ENCODE results near the gene ACOX3.

DNA sequence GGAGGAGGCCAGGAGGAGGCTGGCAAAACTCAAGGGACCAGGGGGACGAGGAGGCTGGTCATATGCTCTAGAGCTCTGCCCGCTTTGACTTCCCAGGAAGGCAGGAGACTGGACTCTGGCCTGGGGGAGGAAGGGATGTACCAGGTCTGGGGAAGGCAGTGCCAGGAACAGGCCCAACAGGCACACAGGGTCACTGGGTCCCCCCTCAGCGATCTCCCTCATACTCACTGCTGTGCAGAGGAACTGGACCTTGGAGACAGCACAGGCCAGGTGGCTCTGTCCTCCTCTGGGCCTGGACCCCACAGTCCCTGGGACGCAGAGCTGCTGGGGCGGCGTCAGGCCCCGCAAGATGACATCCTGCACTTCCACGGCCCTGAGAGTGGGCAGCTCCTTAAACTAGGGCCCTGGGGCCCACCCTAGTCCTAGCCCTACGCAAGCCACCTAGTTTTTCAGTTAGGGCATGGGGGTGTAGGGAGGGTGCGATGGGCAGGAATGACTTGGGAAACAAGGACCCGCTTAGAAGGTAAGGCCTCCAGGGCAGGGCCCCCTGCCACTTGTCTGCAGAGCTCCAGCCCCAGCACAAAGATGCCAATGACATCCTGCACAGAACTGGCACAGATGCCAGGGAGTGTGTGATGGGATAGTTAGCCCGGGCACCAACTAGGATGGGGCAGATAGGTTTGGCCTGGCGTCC is 111.5 kb downstream of the ACOX3 start:
- TF ChIP-seq, protein P1, sequence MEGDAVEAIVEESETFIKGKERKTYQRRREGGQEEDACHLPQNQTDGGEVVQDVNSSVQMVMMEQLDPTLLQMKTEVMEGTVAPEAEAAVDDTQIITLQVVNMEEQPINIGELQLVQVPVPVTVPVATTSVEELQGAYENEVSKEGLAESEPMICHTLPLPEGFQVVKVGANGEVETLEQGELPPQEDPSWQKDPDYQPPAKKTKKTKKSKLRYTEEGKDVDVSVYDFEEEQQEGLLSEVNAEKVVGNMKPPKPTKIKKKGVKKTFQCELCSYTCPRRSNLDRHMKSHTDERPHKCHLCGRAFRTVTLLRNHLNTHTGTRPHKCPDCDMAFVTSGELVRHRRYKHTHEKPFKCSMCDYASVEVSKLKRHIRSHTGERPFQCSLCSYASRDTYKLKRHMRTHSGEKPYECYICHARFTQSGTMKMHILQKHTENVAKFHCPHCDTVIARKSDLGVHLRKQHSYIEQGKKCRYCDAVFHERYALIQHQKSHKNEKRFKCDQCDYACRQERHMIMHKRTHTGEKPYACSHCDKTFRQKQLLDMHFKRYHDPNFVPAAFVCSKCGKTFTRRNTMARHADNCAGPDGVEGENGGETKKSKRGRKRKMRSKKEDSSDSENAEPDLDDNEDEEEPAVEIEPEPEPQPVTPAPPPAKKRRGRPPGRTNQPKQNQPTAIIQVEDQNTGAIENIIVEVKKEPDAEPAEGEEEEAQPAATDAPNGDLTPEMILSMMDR (IDR thresholded peaks at IDR 0.05 in 4 of 5, conservative IDR thresholded peaks at IDR 0.05 in 1 of 5) = no peak
- TF ChIP-seq POLR2A (IDR thresholded peaks at IDR 0.05) = no peak
